ENCODE results near the gene MRTFA. TPM values are rescaled to one million over a fixed set of nuclear protein-coding genes. Genes with fewer than 3 reads are reported as not detected.
"Not testable (repeated sequence)": the region's sequence is repeated elsewhere in the genome, so short reads cannot be mapped to it uniquely, and the experiment has no call there.

The MRTFA gene
- polyA plus RNA-seq, 4 donors: 11.9 to 20.0 (median 14.1) TPM

DNA sequence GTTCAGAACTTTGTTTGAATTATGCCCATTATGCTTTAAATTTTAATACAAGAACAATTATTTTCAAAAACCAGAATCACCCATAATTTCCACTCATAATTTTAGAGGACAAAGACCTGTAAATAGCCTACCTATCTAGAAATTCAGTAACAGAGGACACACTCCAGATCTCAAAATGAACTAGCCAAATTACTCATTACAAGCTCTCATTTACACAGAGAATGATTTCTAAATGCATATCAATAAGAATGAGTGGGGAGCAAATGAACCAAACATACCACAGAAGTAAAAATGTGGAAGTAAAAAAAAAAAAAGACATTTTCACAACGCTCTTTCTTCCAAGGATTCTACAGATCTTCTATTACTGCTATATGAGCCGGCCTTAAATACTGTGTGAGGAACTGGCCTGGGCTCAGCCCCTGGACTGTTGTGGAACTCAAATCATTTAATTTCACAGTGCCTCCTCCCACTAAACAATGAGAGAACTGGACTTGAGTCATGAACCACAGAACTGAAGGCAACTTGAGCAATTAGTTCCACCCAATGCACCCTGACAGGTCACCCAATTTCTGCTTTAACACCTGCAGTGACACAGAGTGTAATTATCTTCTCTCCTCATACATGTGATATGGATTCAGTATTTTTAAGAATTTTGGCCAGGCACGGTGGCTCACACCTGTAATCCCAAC, 8.0 kb downstream of the MRTFA start:
- H3K4me3 ChIP-seq (ENCODE audit: low read depth in 1 of 3, low read length in 3 of 3): no peak overlapping the region
- no peak for DNase-seq
- no peaks in the 10 kb centered on the region for H3K9me3 ChIP-seq (ENCODE audit: control insufficient read depth in 2 of 2, insufficient read depth in 1 of 2, low read depth in 1 of 2, low read length in 1 of 2)
- H3K4me1 ChIP-seq (ENCODE audit: control insufficient read depth in 3 of 3, insufficient read depth in 2 of 3, low read depth in 1 of 3, low read length in 2 of 3): no peaks in the 10 kb centered on the region
- 81 to 92% (median 88%) methylated on average over 3 of the region's 3 CpGs for WGBS, 3 donors
- H3K27ac ChIP-seq (ENCODE audit: low read depth in 1 of 3, low read length in 2 of 3): no peak overlapping the region
- FAIRE-seq: no peak
- no peaks in the 10 kb centered on the region for H3K36me3 ChIP-seq (ENCODE audit: control insufficient read depth in 3 of 3, insufficient read depth in 2 of 3, low read depth in 1 of 3, low read length in 3 of 3)
- no peaks in the 10 kb centered on the region for H3K27me3 ChIP-seq (ENCODE audit: control insufficient read depth in 3 of 3, insufficient read depth in 3 of 3, low read length in 3 of 3)

DNA sequence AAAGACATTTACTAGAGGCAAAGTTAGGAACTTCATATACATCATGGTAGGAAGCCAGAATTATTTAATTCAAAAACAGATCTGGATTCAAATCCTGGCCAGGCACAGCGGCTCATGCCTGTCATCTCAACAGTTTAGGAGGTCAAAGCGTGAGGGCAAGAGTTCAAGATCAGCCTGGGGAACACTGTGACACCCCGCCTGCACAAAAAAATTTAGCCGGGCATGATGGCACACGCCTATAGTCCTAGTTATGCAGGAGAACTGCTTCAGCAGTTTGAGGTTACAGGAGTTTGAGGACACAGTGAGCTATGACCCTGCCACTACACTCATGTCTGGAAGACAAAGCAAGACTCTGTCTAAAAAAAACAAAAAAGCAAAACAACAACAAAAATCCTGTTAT, 8.9 kb downstream of the MRTFA start:
- Histone ChIP-seq H3K27me3 (ENCODE audit: control insufficient read depth in 3 of 3, insufficient read depth in 3 of 3, low read length in 3 of 3) (no peaks in the 10 kb centered on the region), H3K4me3 (ENCODE audit: low read depth in 1 of 3, low read length in 3 of 3) (no peak overlapping the region), H3K9me3 (ENCODE audit: control insufficient read depth in 2 of 2, insufficient read depth in 1 of 2, low read depth in 1 of 2, low read length in 1 of 2) (no peaks in the 10 kb centered on the region), H3K36me3 (ENCODE audit: control insufficient read depth in 3 of 3, insufficient read depth in 2 of 3, low read depth in 1 of 3, low read length in 3 of 3) (no peaks in the 10 kb centered on the region), H3K4me1 (ENCODE audit: control insufficient read depth in 3 of 3, insufficient read depth in 2 of 3, low read depth in 1 of 3, low read length in 2 of 3) (no peaks in the 10 kb centered on the region), H3K27ac (ENCODE audit: low read depth in 1 of 3, low read length in 2 of 3) (no peak overlapping the region)
- FAIRE-seq (no peak), DNase-seq (no peak)
- WGBS, 3 donors: 83 to 89% (median 89%) methylated on average over 5 of the region's 5 CpGs

DNA sequence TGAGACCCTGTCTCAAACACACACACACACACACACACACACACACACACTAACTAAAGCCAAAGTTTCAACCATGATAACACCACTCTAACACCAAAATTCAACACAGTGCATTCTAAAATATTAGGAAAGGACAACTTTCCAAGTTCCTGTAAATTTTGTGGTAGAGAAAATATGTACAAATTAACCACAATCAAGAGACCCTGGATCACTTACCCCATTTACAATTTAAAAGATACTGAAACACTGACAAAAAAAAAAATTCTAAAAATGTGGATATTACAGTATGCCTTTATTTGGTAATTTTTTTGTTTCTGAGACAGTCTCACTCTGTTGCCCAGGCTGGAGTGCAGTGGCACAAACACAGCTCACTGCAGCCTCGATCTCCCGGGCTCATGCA, 9.7 kb downstream of the MRTFA start:
- H3K9me3 ChIP-seq (ENCODE audit: control insufficient read depth in 2 of 2, insufficient read depth in 1 of 2, low read depth in 1 of 2, low read length in 1 of 2): peaks cover 0 to 7% of the 10 kb centered on the region in 2 donors
- H3K36me3 ChIP-seq (ENCODE audit: control insufficient read depth in 3 of 3, insufficient read depth in 2 of 3, low read depth in 1 of 3, low read length in 3 of 3): no peaks in the 10 kb centered on the region
- no peak overlapping the region for H3K4me3 ChIP-seq (ENCODE audit: low read depth in 1 of 3, low read length in 3 of 3)
- no peaks in the 10 kb centered on the region for H3K4me1 ChIP-seq (ENCODE audit: control insufficient read depth in 3 of 3, insufficient read depth in 2 of 3, low read depth in 1 of 3, low read length in 2 of 3)
- no peak for DNase-seq
- 81 to 97% (median 96%) methylated on average over 2 of the region's 2 CpGs for WGBS, 3 donors
- H3K27ac ChIP-seq (ENCODE audit: low read depth in 1 of 3, low read length in 2 of 3): no peak overlapping the region
- FAIRE-seq: no peak
- H3K27me3 ChIP-seq (ENCODE audit: control insufficient read depth in 3 of 3, insufficient read depth in 3 of 3, low read length in 3 of 3): no peaks in the 10 kb centered on the region

DNA sequence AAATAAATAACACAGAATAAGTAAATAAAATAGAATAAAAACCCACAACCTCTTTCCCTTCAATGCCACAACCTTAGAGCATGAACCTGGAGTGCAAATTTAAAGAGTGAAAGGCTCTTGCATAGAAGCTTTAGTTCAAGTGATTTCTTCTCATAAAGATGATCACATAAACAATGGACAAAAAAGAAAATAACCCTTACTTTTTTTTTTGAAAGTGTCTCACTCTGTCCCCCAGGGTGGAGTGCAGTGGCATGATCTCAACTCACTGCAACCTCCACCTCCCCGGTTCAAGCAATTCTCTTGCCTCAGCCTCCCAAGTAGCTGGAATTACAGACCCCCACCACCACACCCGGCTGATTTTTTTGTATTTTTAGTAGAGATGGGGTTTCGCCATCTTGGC, 10.7 kb downstream of the MRTFA start:
- not testable (repeated sequence) for H3K4me1 ChIP-seq (ENCODE audit: control insufficient read depth in 3 of 3, insufficient read depth in 2 of 3, low read depth in 1 of 3, low read length in 2 of 3); H3K36me3 ChIP-seq (ENCODE audit: control insufficient read depth in 3 of 3, insufficient read depth in 2 of 3, low read depth in 1 of 3, low read length in 3 of 3); DNase-seq; H3K4me3 ChIP-seq (ENCODE audit: low read depth in 1 of 3, low read length in 3 of 3); H3K27me3 ChIP-seq (ENCODE audit: control insufficient read depth in 3 of 3, insufficient read depth in 3 of 3, low read length in 3 of 3); FAIRE-seq; H3K27ac ChIP-seq (ENCODE audit: low read depth in 1 of 3, low read length in 2 of 3)
- WGBS, 3 donors: 96 to 99% (median 98%) methylated on average over 3 of the region's 3 CpGs
- peaks cover 0 to 11% of the 10 kb centered on the region in 2 donors for H3K9me3 ChIP-seq (ENCODE audit: control insufficient read depth in 2 of 2, insufficient read depth in 1 of 2, low read depth in 1 of 2, low read length in 1 of 2)

DNA sequence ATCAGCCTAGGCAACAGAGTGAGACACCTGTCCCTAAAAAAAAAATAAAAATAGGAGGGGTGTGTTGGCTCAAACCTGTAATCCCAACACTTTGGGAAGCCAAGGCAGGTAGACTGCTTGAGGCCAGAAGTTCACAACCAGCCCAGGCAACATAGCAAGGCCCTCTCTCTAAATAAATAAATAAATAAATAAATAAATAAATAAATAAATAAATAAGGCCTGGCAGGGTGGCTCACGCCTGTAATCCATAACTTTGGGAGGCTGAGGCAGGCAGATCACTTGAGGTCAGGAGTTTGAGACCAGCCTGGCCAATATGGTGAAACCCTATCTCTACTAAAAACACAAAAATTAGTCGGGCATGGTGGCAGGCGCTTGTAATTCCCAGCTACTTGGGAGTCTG, 11.2 kb downstream of the MRTFA start:
- 96 to 100% (median 99%) methylated on average over 3 of the region's 3 CpGs for WGBS, 3 donors
- DNase-seq; H3K36me3 ChIP-seq (ENCODE audit: control insufficient read depth in 3 of 3, insufficient read depth in 2 of 3, low read depth in 1 of 3, low read length in 3 of 3); H3K27ac ChIP-seq (ENCODE audit: low read depth in 1 of 3, low read length in 2 of 3); H3K27me3 ChIP-seq (ENCODE audit: control insufficient read depth in 3 of 3, insufficient read depth in 3 of 3, low read length in 3 of 3); H3K4me1 ChIP-seq (ENCODE audit: control insufficient read depth in 3 of 3, insufficient read depth in 2 of 3, low read depth in 1 of 3, low read length in 2 of 3); FAIRE-seq; H3K4me3 ChIP-seq (ENCODE audit: low read depth in 1 of 3, low read length in 3 of 3): not testable (repeated sequence)
- peaks cover 0 to 16% of the 10 kb centered on the region in 2 donors for H3K9me3 ChIP-seq (ENCODE audit: control insufficient read depth in 2 of 2, insufficient read depth in 1 of 2, low read depth in 1 of 2, low read length in 1 of 2)

DNA sequence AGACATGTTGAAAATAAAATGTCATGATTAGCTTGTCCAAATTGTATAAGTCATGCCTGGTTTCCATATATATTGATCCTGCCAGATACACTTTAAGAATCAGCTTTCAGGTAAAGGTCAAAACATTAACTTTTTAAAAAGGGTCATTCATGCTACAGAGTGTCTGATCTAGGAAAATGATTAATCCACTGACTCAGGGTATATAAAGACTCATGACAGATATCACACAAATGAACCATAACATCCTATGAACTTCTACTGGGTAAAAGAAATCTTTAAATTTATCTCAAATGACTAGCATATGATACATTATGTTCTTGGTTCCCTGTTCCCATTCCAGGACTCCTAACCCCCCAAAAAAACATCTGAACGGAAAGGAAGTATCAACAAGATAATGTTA, 11.7 kb downstream of the MRTFA start:
- FAIRE-seq (no peak), DNase-seq (no peak)
- Histone ChIP-seq H3K36me3 (ENCODE audit: control insufficient read depth in 3 of 3, insufficient read depth in 2 of 3, low read depth in 1 of 3, low read length in 3 of 3) (no peaks in the 10 kb centered on the region), H3K27ac (ENCODE audit: low read depth in 1 of 3, low read length in 2 of 3) (no peak overlapping the region), H3K9me3 (ENCODE audit: control insufficient read depth in 2 of 2, insufficient read depth in 1 of 2, low read depth in 1 of 2, low read length in 1 of 2) (peaks cover 0 to 17% of the 10 kb centered on the region in 2 donors), H3K27me3 (ENCODE audit: control insufficient read depth in 3 of 3, insufficient read depth in 3 of 3, low read length in 3 of 3) (no peaks in the 10 kb centered on the region), H3K4me3 (ENCODE audit: low read depth in 1 of 3, low read length in 3 of 3) (no peak overlapping the region), H3K4me1 (ENCODE audit: control insufficient read depth in 3 of 3, insufficient read depth in 2 of 3, low read depth in 1 of 3, low read length in 2 of 3) (no peaks in the 10 kb centered on the region)
- 86 to 95% (median 86%) methylated on average over 1 of the region's 1 CpG for WGBS, 3 donors

DNA sequence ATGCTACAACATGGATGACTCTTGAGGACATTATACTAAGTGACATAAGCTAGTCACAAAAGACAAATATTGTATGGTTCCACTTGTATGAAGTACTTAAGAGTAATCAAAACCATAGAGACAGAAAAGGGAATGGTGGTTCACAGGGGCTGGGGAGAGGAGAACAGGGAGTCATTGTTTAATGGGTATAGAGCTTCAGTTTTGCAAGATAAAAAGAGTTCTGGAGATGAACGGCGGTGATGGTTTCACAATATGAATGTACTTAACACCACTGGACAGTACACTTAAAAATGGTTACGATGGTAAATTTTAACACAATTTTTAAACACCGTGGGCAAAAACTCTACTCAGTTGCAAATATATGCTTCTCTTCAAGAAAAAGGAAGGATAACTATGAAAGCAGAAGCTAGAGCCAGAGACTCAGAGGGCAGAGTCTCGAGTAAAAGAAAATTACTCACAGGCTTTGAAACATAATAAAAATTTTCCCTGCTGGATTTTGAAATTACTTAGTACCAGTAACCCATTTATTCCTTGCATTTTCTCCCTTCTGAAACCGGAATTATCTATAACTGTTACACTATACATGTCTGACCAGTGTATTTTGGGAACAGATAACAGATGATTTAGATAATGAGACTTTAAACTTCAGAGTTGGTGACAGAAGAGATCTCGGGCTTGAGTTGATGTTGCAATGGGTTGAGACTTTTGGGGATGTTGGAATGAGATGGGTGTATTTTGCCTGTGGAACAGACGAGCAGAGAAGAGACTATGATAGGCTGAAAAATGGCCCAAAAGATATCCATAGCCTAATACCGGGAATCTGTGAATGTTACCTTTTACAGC, 15.0 kb downstream of the MRTFA start:
- 86 to 96% (median 91%) methylated on average over 9 of the region's 9 CpGs for WGBS, 3 donors
- FAIRE-seq (no peak), DNase-seq (no peak)
- no peaks in the 10 kb centered on the region for H3K36me3 ChIP-seq (ENCODE audit: control insufficient read depth in 3 of 3, insufficient read depth in 2 of 3, low read depth in 1 of 3, low read length in 3 of 3)
- H3K27me3 ChIP-seq (ENCODE audit: control insufficient read depth in 3 of 3, insufficient read depth in 3 of 3, low read length in 3 of 3): no peaks in the 10 kb centered on the region
- H3K4me3 ChIP-seq (ENCODE audit: low read depth in 1 of 3, low read length in 3 of 3): no peak overlapping the region
- no peak overlapping the region for H3K27ac ChIP-seq (ENCODE audit: low read depth in 1 of 3, low read length in 2 of 3)
- H3K4me1 ChIP-seq (ENCODE audit: control insufficient read depth in 3 of 3, insufficient read depth in 2 of 3, low read depth in 1 of 3, low read length in 2 of 3): no peaks in the 10 kb centered on the region
- peaks cover 0 to 17% of the 10 kb centered on the region in 2 donors for H3K9me3 ChIP-seq (ENCODE audit: control insufficient read depth in 2 of 2, insufficient read depth in 1 of 2, low read depth in 1 of 2, low read length in 1 of 2)

DNA sequence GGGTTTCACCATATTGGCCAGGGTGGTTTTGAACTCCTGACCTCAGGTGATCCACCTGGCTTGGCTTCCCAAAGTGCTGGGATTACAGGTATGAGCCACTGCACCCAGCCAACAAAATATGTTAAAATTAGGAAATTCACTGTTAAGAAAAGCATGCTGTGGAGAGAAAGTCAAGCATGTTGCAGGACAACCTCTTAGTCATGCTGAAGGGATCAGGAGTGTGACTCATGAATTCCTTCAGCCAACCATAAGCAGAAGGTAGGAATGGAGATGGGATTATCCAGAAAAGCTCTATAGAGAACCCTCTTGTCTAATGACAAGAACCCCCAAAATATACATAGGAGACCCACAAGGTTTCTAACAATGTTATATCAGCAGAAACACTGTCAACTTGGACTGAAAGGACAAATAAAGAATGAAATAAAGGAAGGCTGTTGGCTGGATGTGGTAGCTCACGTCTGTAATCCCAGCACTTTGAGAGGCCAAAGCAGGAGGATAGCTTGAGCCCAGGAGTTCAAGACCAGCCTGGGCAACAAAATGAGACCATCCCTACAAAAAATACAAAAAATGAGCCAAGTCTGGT, 16.0 kb downstream of the MRTFA start:
- H3K4me1 ChIP-seq (ENCODE audit: control insufficient read depth in 3 of 3, insufficient read depth in 2 of 3, low read depth in 1 of 3, low read length in 2 of 3): no peaks in the 10 kb centered on the region
- no peaks in the 10 kb centered on the region for H3K27me3 ChIP-seq (ENCODE audit: control insufficient read depth in 3 of 3, insufficient read depth in 3 of 3, low read length in 3 of 3)
- no peak overlapping the region for H3K4me3 ChIP-seq (ENCODE audit: low read depth in 1 of 3, low read length in 3 of 3)
- H3K36me3 ChIP-seq (ENCODE audit: control insufficient read depth in 3 of 3, insufficient read depth in 2 of 3, low read depth in 1 of 3, low read length in 3 of 3): no peaks in the 10 kb centered on the region
- WGBS, 3 donors: 86 to 96% (median 88%) methylated on average over 1 of the region's 1 CpG
- no peak for DNase-seq
- H3K9me3 ChIP-seq (ENCODE audit: control insufficient read depth in 2 of 2, insufficient read depth in 1 of 2, low read depth in 1 of 2, low read length in 1 of 2): peaks cover 0 to 17% of the 10 kb centered on the region in 2 donors
- FAIRE-seq: no peak
- H3K27ac ChIP-seq (ENCODE audit: low read depth in 1 of 3, low read length in 2 of 3): no peak overlapping the region

All from small intestine (tissue), 7 donors.